Activated CD4-positive, alpha-beta memory T cell treated with anti-CD3 and anti-CD28 coated beads for 36 hours (primary cell): ENCODE data around the gene OR9Q1. TPM values are rescaled to one million over a fixed set of nuclear protein-coding genes. Genes with fewer than 3 reads are reported as not detected.

Experiments
- CTCF ChIA-PET: fragments of 350-600 bp; sonication (Branson Sonifier 250); formaldehyde crosslinking; loops from one replicate; lab custom pipeline; 2021; ENCODE audit warnings: antibody characterized with exemption, inconsistent platforms; lab: Charles Lee
- POLR2A ChIA-PET: fragments of 350-600 bp; sonication (Branson Sonifier 250); formaldehyde crosslinking; loops from one replicate; lab custom pipeline; 2021; ENCODE audit warnings: antibody characterized with exemption; lab: Charles Lee
- DNase-seq: peaks from one replicate; pipeline ENCODE4 v3.0.0-alpha.2; 2020
- H3K27ac Mint-ChIP-seq: one replicate; pipeline ENCODE4 v1.8.0; 2021; ENCODE audit warnings: mixed read lengths
- H3K27me3 Mint-ChIP-seq: one replicate; pipeline ENCODE4 v1.8.0; 2021; ENCODE audit warnings: mixed read lengths
- H3K36me3 Mint-ChIP-seq: one replicate; pipeline ENCODE4 v1.8.0; 2021; ENCODE audit warnings: mixed read lengths
- H3K4me1 Mint-ChIP-seq: one replicate; pipeline ENCODE4 v1.8.0; 2021; ENCODE audit warnings: low read depth, mixed read lengths
- H3K4me3 Mint-ChIP-seq: one replicate; pipeline ENCODE4 v1.8.0; 2021; ENCODE audit warnings: mild to moderate bottlenecking, mixed read lengths
- H3K9me3 Mint-ChIP-seq: one replicate; pipeline ENCODE4 v1.8.0; 2021; ENCODE audit warnings: mixed read lengths
- intact Hi-C: fragments of 100-400 bp; cut with micrococcal nuclease; formaldehyde crosslinking; loops from one replicate; pipeline ENCODE4 v1.15.1; 2023
- total RNA-seq, 2 experiments: library from RNA; stranded (reverse); gene quantifications; one replicate each; pipeline ENCODE4 v1.2.3, GENCODE V29; 2021

OR9Q1 gene
- total RNA-seq, 2 experiments from 2014 or later, result not detected

- no peaks in the 10 kb centered on the region for H3K27me3 Mint-ChIP-seq
- POLR2A ChIA-PET, result no interaction called here
Observed at GRCh38 chr11:58222721-58223120, 199.0 kb downstream of the OR9Q1 start.

DNA sequence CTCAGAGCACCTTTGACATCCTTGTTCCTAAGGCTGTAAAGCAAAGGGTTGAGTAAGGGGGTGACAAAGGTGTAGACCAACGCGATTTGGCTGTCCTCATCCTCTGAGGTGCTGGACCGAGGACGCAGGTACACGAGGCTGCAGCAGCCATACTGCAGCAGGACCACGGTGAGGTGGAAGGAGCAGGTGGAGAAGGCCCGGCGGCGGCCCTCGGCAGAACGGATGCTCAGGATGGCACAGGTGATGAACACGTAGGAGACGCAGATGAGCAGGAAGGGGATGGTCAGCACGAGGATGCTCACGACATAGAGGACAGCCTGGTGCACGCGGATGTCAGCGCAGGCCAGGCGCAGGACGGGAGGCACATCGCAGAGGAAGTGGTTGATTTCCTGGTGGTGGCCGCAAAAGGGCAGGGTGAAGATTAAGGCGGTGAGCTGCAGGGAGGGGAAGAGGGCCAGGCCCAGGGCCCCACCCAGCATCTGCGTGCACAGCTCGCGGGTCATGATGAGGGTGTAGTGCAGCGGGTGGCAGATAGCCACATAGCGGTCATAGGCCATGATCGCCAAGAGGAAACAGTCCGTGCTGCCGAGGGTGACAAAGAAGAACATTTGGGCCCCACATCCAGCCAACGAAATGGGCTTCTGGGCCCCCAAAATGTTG, 204.4 kb downstream of the OR9Q1 start:
- no peak overlapping the region for H3K27ac Mint-ChIP-seq
- H3K4me3 Mint-ChIP-seq, result no peak overlapping the region
- no peaks in the 10 kb centered on the region for H3K27me3 Mint-ChIP-seq
- no peaks in the 10 kb centered on the region for H3K4me1 Mint-ChIP-seq
- no peaks in the 10 kb centered on the region for H3K9me3 Mint-ChIP-seq
- CTCF ChIA-PET, result no interaction called here
- DNase-seq, result no peak
- intact Hi-C loops, result no loop called here
- no peaks in the 10 kb centered on the region for H3K36me3 Mint-ChIP-seq
- POLR2A ChIA-PET, result no interaction called here

More at GRCh38 chr11:58222721-58223120, 199.0 kb downstream of the OR9Q1 start:
- no peak overlapping the region for H3K27ac Mint-ChIP-seq
- H3K9me3 Mint-ChIP-seq, result no peaks in the 10 kb centered on the region
- CTCF ChIA-PET, result no interaction called here
- no peak for DNase-seq
- H3K36me3 Mint-ChIP-seq, result no peaks in the 10 kb centered on the region
- H3K4me3 Mint-ChIP-seq, result no peak overlapping the region
- intact Hi-C loops, result no loop called here
- H3K4me1 Mint-ChIP-seq, result no peaks in the 10 kb centered on the region

Other genes starting within 250 kb of the OR9Q1 start
- gene OR6Q1, start 7.1 kb downstream of the OR9Q1 start, total RNA-seq, result not detected
- gene OR9I1, start 101.6 kb downstream of the OR9Q1 start, total RNA-seq, result not detected
- not detected for gene OR9Q2, start 165.2 kb downstream of the OR9Q1 start, total RNA-seq
- not detected for gene OR1S2, start 180.3 kb downstream of the OR9Q1 start, total RNA-seq
- gene OR1S1, start 188.8 kb downstream of the OR9Q1 start, total RNA-seq, result not detected
- not detected for gene OR10Q1, start 205.0 kb downstream of the OR9Q1 start, total RNA-seq
- gene OR10W1, start 244.4 kb downstream of the OR9Q1 start, total RNA-seq, result not detected